Raji (cell line): ENCODE data around the gene BOLL.

Experiments
- POLR2A ChIP-seq: IDR thresholded peaks from 2 replicates; pipeline ENCODE4 v1.6.1; 2011; ENCODE audit warnings: low read depth, low read length, control low read depth; ENCODE audit not compliant: insufficient read depth

Gene BOLL

DNA sequence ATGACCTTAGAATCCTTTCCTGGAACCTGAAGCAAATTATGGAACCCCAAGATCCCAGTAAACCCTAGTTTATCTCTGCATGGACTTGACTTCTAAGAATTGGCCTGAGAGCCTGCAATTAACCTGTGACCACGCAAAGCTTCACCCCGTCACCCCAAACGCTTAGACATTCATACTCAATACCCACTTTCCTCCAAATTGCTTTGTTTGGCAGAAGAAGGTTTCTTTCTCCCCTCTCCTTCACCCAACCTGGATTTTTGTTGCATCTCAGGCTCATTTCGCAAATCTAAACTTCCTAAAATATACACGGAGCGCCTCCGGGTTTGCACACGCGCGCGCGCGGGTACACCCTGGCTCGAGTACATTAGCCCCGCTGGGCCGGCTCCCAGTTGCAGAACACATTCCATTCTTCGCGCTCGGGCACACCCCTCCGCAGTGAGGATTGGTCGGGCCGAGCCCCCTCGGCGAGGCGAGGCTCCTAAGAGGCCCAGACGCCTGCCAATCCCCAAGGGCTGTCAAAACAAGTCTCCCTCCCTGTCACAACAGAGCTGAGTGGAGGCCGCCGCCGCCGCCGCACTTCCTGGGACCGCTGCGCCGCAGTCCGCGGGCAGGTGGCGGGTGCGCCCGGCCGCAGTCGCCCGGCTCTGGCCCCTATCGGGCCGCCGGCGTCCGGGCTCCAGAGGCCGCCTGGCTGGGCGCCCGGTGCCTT, 19.1 kb upstream of the BOLL start, which contains the start of gene PLCL1:
TSS of gene PLCL1 (plus strand) at position 545 of the 709 bp plus-strand sequence.
- TF ChIP-seq POLR2A = no peak

DNA sequence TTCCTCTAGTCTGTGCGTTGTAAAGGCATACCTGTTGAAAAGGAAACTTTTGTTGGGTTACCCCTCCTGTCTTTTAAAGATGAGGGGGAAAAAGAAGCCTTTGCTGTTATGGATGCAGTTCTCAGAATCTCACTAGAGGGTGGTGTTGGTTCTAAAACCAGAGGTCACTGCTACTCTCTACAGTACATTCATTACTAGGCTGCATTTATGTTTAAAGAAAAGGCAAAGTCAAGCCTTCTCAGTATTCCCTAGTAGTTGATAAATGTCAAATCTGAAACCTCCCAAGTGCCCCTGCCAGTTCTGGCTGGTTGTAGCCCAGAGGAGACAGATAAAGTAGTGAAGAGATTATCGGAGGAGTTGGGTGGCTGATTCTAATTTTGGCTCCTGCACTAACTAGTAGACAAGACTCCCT, 17.9 kb upstream of the BOLL start:
- no peak for TF ChIP-seq POLR2A

DNA sequence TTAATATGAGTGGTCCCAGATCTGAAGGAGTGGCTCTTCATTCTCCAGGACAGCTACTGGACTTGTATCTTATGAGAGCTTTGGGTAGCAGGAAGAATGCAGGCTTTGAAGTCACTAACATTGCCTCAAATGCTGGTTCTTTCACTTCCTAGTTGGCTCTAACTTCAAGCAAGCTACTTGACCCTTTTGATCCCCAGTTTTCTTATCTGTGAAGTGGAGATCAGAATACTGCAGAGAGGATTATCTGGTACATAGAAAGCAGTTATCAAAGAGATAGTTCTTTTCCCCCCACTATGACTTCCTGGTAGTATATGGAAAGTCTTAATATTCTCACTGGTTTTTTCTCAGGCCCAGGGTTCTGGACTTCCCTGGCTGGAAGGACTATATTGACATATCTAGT, 15.9 kb upstream of the BOLL start:
- TF ChIP-seq POLR2A = no peak

DNA sequence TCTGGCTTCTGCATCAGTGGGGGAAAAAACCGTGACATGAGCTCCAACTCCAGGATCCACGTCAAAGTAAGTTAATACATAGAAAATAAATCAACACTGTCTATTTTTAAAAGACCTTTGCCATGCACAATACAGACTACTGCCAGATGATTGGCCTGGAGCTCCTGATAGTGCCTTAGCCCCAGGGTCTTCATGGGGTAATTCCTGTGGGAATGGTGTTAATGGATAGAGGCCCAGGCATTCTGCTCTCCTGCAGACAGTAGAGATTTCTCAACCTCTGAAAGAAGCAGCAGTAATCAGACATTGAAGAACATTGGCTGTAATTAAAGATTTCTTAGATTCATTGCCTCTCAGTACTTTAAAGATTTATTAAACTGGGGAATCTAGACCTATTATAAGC, 15.0 kb upstream of the BOLL start:
- no peak for TF ChIP-seq POLR2A

DNA sequence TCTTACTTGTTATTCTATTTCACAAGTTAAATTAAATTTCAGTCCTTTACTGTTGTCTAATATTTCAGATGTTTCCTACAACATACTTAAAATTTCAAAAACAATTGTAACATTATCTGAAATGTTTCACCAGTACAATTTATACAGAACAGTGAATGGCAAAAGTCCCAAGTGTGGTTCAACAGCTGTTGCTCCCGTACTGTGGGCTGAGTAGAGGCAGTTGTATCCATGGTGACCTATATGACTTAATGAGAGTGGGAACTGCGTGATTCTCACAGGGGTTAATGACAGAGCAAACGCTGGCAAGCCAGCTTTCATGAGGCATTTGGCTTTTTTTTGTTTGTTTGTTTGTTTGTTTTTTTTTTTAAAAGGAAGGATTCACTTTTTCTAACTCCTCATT, 13.9 kb upstream of the BOLL start:
- no peak for TF ChIP-seq POLR2A

DNA sequence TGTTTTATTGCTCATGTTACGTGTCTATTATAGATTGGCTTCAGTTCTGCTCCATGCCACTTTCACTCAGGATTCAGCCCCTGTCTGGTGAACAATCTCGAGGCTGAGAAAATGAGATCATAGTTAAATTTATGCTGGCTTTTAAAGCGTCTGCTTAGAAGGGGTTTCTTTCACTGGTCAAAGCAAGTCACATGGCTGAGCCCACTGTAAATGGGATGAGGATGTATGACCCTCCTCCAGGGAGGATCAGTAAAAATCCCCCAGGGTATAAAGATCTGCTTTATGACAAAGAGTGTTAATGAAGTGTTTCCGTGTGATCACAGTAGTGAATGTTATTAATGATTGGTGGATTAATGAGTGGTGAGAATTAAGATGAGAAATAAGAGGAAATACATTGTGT, 13.1 kb upstream of the BOLL start:
- no peak for TF ChIP-seq POLR2A

DNA sequence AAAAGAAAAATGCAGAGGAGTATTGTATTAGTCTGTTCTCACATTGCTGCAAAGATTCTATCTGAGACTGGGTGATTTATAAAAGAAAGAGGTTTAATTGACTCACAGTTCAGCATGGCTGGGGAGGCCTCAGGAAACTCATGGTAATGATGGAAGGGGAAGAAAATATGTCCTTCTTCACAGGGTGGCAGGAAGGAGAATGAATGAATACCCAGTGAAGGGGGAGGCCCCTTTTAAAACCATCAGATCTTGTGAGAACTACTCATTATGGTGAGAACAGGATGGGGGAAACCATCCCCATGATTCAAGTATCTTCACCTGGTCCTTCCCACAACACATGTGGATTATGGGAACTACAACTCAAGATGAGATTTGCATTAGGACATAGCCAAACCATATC, 10.2 kb upstream of the BOLL start:
- no peak for TF ChIP-seq POLR2A

DNA sequence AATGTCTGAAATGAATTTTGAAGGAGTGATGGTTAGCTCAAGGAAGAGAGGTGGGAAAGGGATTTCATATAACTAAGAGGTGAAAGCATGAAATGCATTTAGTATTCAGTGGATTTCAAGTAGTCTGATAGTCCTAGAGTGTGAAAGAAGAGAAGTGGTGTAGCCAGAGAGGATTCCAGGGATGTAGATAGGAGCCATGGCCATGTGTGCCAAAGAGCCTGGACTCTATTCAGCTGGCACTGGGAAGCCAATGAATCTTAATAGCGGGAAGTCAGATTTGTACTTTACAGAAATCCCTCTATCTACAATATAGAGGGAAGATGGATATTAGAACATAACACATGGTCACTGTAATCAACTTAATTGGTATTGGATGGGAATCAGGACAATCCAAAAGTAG, 8.3 kb upstream of the BOLL start:
- TF ChIP-seq POLR2A = no peak

DNA sequence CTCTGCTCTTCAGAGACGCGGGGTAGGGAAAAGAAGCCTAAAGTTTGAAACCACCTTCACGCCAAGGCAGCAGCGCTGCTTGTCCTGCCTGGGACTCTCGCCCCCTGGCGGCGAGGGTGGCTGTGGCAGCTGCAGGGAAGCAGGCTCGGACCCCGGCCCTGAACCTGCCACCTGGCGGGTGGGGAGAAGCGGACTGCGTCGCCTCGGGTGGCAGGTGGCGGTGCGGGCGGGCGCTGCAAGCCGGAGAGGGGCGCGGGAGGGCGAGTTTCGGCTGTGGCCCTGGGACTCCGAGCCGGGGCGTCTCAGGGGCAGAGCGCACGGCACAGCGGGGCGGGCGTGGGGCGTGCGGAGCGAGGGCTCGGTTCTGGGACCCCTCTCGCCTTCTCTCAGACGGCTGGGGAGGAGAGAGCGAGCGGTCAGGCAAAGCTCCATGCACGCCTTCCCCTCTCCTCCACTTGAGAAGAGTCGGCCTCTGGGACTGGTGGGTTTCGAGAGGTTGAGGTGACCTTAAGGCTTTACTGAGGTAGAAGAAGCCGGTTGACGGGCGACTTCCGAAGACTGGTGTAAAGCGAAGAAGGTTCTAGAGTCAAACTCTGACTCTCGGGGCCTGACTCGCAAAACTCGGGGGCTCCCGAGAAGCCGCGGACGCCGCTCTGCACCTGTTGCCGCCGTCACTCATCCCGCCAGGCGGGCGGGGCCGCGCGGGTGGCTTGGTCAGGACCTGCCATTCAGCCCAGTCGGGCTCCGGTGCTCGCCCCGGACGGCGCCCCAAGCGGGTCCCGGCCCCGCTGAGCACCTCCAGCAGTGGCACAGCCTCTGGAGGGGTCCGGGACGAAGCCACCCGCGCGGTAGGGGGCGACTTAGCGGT, 1.1 kb upstream of the BOLL start:
- TF ChIP-seq POLR2A = no peak

DNA sequence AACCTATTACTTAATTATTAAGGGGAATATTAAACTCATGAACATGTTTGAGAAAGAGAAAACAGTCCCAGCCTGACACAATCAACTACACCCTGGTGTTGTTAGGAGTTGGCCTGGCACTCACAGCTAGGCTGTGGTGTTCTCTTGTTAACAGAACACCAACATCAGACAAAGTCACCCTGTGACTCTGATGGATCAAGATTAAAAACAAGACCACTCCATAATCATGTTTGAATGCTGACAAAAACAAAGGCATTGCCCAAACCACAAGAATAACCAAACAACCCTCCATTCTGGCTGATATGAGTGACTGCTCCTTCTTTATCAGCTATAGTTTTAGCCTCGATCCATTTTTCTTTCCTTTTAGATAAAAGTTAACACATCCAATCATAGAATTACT, 3.0 kb downstream of the BOLL start:
- no peak for TF ChIP-seq POLR2A

DNA sequence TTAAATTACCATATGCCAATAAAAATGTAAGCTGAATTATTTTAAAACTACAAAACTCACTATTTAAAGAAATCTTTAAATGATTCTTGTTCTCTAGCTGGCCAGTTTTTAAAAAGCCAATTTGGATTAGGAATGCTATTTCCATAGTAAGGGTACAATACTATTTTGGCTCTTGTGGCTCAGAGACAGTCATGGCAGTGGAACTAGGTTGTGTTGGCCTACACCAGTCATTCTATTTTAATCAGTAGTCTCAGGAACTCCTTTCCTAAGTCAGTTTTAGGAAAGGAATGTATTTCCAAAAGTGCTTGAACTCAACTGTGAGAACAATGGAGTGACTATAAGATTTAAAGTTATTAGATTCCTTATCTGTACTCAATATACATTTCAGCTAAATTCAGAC, 5.9 kb downstream of the BOLL start:
- no peak for TF ChIP-seq POLR2A

DNA sequence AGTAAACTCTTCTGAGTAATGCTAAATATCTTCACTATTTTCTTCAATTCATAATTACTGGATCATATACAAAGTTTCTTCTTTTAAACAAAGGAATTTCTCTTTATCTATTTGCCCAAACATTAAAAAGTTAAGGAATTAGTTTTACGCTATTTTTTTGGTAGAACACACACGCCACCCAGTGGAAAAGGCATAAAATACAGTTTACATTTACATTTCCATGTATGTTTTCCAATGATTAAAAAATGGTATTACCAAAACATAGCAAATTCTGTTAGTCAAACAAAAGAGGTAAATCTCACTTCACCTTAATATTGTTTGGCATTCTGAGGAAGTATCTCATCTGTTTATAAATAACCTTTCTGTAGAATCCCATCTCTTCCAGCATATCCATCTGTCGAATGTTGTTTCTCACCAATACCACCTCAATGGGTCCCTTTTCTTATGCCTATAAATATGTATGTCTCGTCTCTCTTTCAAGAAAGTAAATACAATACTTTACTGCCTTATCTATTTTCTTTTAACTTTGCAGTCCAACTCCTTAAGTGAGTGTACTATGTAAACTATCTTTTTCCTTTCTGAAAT, 7.2 kb downstream of the BOLL start:
- no peak for TF ChIP-seq POLR2A

DNA sequence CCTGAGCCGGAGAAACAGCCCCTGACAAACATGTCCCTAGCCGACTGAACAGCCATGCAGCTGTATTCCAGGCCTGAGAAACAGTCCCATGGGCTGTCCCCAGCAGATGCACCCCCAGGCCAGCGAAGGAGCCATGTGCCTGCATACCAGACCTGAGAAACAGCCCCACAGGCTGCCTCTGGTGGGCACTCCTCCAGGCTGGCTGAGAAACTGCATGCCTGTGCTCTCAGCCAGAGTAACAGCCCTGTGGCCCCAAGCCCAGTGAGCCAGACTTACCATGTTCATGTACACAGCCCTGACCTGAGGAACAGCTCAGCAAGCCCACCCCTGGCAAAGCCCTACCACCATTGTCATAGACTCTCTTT, 24.8 kb downstream of the BOLL start:
- TF ChIP-seq POLR2A = no peak

DNA sequence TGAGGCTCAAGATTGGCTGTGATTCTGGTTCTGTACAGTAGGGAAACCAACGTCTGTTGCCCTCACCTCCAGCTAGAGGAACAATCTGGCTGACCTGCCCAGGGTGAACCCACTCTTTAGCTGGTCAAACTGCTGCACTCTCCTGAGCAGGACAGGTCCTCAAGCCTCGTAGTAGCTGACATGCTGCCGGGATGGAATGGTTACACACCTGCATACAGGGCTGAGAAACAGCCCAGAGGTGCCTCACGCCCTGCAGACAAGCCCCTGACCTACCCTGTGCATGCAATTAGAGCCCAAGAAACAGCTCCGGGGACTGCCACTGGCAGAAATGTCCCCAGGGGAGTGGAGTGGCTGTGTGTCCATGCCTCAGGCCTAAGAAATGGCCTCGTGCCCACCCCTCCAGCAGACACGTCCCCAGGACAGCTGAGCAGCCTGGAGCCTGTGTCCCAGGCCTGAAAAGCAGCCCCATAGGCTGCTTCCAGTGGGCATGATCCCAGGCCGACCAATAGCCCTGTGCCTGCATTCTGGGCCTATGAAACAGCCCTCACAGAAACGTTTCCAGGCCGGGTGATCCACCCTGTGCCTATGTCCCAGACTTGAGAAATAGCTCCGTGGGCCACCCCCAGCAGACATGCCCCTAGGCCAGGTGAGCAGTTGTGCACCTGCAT, 25.4 kb downstream of the BOLL start:
- TF ChIP-seq POLR2A = no peak

DNA sequence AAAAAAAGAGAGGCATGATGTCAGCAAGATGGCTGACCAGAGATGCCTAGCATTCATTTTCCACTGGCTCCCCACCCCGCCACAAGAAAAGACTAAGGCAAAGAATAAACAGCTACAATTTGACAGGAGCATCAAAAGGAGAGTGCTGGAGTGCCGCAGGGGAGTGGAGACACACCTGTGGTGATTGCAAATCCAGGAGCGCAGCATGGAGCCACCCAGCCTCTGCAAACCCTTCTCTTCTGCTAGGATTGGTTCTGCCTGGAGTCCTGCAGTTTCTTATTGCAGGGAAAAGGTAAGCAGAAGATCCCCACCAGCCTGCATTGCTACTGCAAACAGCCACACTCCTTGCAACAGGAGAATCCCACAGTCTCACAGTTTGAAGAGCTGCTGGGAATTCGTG, 26.1 kb downstream of the BOLL start:
- no peak for TF ChIP-seq POLR2A
